NCI-H460 (cell line): Measurements from ENCODE around the gene MIDN. TPM values are rescaled to one million over a fixed set of nuclear protein-coding genes. Genes with fewer than 3 reads are reported as not detected.
"Not testable (repeated sequence)": the region's sequence is repeated elsewhere in the genome, so short reads cannot be mapped to it uniquely, and the experiment has no call there.

Experiments
- DNase-seq: peaks from one replicate; pipeline ENCODE4 v3.0.0-alpha.2; 2016; ENCODE audit warnings: low read depth; ENCODE audit errors: extremely low read depth
- total RNA-seq: library from RNA; depleted of rRNA; stranded (reverse); fragments of >200 nt; shearing (Covaris generic); gene quantifications from 2 replicates; pipeline ENCODE4 v1.2.3, GENCODE V29; 2014

The MIDN gene
- total RNA-seq, 1 experiment from 2014 or later = 16.5 TPM

- no peak for DNase-seq
Measured at GRCh38 chr19:1244693-1245451, 3.5 kb upstream of the MIDN start.

DNA sequence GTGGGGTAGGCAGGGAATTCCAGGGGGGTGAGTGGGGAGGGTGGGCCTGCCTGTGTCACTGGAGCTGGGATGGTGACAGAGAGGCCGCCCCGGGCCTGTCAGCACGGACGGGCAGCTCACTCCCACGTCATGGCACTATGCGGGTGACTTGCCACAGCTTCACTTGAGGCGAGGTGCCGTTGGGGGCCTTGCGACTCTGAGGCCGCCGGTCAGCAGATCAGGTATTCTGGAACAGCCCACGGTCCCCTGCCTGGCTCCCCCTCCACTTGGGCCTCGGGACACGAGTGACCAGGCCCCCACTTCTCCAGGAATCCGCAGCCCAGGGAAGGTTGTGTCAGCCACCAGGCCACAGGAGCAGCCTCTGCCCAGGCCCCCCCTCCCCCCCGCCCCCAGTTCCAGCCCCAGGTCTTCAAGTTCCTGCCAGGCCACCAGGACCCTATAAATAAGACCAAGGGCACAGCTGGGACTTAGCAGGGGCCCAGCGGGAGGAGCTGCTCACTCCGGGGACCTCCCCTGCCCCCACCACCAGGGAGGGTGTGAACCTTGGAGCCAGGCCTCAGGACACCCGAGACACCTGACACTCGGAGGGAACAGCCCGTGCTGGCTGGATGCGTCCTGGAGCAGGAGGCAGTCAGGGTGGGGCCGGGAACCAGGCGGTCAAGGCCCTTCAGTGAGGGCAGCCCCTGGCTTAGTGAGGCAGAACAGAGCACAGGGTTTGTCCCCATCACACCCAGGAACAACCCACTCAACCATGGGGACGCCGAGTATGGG is 2.7 kb upstream of the MIDN start:
- DNase-seq = no peak

DNA sequence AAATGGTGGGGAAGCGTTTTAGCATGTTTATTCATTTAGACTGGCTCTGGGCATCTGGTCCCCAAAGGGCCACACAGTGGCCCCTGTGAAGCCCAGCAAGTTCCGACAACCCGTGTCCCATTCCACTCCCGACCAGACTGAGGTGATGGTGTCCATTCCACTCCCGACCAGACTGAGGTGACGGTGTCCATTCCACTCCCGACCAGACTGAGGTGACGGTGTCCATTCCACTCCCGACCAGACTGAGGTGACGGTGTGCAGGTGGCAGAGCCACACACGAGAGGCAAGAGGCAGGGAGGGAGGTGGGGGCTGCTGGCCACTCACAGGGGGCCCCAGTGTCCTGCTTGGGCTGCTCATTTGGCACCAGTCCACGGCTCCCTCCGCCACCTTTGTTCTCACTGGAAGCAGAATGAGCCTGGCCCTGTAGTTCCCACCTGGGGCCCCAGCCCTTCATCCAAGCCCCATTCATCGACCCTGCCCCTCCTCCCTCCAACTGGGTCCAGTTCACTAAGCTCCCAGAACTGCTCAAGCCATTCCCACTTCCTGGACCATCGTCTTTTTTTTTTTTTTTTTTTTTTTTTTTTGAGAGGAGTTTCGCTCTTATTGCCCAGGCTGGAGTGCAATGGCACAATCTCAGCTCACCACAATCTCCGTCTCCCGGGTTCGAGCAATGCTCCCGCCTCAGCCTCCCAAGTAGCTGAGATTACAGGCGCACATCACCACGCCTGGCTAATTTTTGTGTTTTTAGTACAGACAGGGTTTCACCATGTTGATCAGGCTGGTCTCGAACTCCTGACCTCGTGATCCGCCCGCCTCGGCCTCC is 1.9 kb upstream of the MIDN start:
- not testable (repeated sequence) for DNase-seq

- no peak for DNase-seq
Measured at GRCh38 chr19:1247748-1248138, 640 bp upstream of the MIDN start.

DNA sequence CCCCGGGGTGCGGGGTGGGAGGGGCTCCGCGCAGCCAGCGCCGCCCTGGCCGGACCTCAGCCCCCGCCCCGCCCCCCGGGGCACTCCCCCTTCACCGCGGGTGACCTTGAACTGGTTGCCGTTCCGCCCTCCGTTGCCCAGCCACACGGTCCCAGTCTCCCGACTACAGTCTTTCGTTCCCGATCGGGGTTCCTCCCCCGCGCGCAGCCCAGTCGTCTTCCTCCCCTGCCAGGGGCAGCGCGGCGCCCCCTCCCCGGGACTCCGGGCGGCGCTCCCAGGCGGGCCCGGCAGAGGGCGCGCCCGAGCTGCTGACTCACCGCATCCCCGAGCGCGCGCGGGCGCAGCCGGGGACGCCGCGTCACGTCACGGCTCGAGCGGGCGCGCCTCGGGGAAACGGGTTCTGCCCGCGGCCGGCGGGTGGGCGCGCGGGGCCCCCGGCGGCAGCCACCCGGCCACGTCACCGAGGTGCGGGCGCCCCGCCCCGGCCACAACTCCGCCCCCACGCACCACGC is 459 bp downstream of the MIDN start:
- peak; percentile 70 for DNase-seq

DNA sequence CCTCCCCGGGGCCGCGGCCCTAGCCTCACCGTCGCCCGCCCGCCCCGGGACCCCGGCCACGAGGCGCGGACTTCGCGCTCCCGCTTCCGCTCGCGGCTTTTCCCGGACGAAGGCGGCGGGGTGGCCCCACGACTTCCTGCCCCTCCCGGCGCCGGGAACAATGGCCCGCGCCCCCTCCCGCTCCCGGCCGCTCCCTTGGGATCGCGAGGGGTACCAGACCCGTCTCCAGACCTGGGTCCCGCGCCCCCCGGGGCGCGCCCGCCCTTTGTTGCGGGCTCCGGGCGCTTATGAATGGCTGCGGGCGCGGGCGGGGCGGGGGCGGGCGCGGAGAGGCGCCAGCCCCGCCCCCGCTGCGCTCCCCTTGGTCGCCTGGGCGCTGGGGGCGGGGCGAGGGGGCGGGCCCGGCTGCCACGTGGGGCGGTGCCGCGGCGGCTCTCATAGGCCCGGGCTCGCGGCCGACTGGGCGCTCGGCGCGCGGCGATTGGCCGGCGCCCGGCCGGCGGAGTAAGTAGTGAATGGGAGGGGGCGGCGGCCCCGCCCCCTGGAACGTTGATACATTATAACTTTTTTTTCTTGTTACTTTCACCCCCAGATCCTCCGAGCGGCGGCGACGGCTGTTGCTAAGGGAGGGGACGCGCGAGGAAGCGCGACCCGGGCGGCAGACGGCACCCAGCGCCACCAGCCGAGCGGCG is 1.1 kb downstream of the MIDN start:
- DNase-seq = peak; percentile 90

DNA sequence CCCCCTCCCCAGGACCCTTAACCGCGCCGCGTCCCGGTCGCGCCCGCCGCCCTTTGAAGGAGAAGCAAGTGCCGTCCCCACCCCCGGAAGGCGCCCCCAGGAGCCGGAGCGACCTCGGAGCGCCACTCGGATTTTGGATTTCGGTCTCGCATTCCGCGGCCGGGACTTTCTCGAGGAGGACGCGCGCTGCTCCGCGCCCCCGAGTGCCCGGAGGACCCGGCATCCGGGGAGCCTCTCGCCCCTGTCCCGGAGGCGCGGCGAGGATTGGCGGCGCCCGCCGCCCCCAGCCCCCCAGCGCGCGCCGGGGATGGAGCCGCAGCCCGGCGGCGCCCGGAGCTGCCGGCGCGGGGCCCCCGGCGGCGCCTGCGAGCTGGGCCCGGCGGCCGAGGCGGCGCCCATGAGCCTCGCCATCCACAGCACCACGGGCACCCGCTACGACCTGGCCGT is 1.6 kb downstream of the MIDN start:
- DNase-seq = no peak

- no peak for DNase-seq
Measured at GRCh38 chr19:1250437-1251260, 2.3 kb downstream of the MIDN start.

DNA sequence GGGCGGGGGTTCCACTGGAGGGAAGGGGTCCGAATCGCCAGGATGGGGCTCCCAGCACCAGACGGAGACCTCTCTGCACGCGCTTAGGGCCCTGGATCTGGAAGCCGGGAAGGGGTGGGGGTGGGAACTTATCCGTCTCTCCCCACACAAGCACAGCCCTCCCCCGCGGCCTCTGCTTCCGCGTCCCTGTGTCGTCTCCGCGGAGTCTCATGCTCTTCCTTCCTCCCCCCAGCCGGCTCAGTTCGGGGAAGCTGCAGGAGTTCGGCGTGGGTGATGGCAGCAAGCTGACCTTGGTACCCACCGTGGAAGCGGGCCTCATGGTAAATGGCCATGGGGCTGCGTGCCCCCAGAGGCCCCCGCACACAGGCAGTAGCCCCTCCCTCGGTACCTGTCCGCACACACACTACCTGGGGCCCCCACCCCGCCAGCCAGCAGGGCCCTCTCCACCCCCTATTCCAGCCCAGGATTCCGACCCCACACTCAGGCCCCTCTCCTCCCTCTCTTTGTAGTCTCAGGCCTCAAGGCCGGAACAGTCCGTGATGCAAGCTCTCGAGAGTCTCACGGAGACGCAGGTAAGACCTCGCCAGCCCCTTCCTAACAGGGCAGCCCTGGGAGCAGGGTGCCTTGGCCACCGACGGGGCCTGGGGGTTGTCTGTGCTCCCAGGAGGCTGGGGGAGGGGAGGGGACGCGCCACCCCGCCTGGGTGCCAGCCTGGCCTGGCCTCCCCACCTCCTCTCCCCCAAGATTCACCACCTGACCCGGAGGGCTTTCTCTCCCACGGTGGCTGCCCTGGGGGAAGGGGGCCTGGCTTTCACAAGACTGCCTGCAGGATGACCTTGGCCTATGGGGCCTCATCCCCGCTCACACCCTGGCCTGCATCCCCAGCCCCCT is 3.2 kb downstream of the MIDN start:
- no peak for DNase-seq

- peak; percentile 78 for DNase-seq
Measured at GRCh38 chr19:1252221-1252820, 3.9 kb downstream of the MIDN start.

DNA sequence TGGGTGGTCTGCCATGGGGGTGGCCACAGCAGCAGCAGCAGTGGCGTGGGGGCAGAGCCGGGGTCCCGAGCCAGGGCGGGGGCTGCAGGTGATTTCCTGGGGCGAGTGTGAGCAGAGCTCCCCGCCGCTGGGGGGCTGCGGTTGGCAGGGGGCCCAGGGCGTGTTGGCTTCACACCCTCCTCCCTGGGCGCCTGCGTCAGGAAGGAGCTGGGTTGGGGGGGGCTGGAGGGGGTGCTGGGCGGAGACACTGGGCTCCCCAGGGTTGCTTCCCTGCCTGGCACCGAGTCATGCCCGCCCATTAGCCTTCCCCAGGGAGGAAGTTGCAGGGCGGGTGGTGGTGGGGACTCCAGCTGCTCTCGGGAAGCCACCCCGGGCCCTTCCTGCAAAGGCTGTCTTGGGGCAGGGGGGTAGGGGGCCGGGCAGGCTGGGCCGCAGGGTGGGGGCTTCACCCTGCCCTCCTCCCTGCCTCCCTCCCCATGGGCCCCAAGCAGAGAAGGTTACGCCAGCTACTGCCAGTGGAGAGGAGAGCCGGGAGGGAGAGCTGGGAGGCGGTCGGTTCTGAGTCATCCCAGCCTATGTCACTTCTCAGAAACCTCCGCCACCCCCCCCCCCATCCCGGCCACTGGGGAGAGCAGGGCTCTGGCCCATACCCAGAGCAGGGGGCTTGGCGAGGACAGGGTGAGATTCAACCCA is 4.6 kb downstream of the MIDN start:
- peak; percentile 93 for DNase-seq

DNA sequence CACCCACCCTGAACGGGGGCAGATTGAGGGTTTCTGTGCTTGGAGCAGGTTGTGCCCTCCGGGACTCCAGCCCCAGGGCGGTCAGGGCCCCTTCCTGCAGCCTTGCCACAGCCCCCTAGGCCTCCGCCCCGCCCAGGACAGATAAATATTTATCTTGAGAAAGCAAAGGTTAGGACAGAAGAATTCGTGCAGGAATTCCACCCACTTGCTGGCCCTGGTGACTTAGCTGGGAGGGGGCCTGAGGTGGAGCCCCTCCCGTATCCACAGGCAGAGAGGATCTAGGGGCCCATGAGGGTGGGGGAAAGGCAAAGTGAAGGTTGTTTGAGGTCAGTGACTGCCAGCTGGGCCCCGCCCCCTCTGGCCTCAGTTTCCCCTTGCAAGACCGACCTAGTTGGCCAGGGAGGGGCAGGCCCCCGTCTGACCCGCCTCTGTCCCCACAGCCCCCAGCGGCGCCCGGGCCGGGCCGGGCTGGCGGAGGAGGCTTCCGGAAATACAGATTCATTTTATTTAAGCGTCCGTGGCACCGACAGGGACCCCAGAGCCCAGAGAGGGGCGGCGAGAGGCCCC is 5.2 kb downstream of the MIDN start:
- no peak for DNase-seq

DNA sequence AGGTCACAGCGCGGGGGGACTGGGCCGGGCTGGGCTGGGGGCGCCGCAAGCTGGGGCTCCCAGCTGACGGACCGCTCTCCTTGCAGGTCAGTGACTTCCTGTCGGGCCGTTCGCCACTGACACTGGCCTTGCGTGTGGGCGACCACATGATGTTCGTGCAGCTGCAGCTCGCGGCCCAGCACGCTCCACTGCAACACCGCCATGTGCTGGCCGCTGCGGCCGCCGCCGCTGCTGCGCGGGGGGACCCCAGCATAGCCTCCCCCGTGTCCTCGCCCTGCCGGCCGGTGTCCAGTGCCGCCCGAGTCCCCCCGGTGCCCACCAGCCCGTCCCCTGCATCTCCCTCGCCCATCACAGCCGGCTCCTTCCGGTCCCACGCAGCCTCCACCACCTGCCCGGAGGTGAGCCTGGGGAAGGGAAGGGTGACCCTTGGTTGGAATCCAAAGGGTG is 5.7 kb downstream of the MIDN start:
- no peak for DNase-seq

- no peak for DNase-seq
Measured at GRCh38 chr19:1254530-1255185, 6.3 kb downstream of the MIDN start.

DNA sequence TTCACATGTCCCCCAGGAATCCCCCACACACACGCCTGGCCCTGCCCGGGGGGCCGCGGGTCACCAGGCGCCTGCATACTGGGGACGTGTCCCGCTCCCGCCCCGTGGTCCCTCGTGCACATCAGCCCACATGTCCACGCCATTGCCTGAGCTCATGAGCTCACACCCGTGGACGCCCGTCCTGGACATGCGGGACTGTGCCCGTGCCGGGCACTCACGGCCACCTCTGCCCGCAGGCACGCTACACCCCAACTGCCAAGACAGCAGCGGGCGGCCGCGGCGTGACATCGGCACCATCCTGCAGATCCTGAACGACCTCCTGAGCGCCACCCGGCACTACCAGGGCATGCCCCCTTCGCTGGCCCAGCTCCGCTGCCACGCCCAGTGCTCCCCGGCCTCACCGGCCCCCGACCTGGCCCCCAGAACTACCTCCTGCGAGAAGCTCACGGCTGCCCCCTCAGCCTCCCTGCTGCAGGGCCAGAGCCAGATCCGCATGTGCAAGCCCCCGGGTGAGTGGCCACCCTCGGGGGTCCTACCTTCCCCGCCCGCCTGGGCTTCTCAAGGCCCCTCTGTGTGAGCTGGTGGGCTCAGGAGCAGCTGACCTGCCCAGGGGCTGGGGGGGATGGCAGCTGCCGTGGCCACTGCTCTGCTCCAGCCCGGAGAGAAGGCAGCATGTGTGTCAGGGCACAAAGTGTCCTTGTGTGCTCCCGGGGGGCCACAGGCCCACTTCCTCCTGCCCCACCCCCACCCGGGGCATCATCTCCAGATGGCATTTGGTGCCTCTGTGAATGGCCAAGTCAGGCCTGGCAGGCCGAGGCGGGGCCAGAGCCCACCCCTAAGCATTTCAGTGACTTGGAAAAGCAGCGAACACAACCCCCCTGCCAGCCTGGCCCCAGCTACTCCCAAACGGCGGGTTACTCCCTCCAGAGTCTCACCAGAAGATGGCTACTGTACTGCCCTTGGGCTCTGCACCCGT is 7.1 kb downstream of the MIDN start:
- DNase-seq = no peak
